Epithelial cell of esophagus (primary cell): ENCODE results near the gene VSTM2B.

Source experiments
- DNase-seq: peaks from one replicate; pipeline ENCODE4 v3.0.0; 2010; ENCODE audit warnings: low read depth
- H3K4me3 ChIP-seq: 2 replicates; pipeline ENCODE4 v1.5.1; 2011; ENCODE audit warnings: mild to moderate bottlenecking, low read length, control low read depth
- TF ChIP-seq, protein P1 (sequence below): IDR thresholded peaks from 2 replicates; pipeline ENCODE4 v1.5.1; 2011; ENCODE audit warnings: low read depth, mild to moderate bottlenecking, low read length, control low read depth, inconsistent platforms; ENCODE audit not compliant: insufficient read depth; ENCODE audit errors: missing control alignments

Gene VSTM2B

DNA sequence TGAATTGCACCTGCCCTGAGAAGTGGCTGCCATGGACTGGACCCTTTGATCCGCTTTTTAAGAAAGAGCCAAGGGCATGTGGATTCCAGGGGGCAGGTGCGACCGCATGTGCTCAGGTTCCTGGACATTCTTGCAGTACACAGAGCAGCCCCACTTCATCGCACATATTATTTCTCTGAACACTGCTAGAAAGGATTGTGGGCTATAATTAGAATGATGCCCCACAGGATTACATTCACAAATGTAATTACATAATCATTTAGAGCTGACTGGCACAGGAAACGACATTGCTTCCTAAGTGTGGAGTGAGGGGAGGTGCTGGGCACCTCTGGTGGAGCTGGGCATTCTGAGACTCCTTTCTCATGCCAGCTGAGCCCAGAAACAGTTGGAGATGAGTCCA lies 37.5 kb upstream of the VSTM2B start:
- DNase-seq: no peak
- no peak overlapping the region for H3K4me3 ChIP-seq
- TF ChIP-seq, protein P1, sequence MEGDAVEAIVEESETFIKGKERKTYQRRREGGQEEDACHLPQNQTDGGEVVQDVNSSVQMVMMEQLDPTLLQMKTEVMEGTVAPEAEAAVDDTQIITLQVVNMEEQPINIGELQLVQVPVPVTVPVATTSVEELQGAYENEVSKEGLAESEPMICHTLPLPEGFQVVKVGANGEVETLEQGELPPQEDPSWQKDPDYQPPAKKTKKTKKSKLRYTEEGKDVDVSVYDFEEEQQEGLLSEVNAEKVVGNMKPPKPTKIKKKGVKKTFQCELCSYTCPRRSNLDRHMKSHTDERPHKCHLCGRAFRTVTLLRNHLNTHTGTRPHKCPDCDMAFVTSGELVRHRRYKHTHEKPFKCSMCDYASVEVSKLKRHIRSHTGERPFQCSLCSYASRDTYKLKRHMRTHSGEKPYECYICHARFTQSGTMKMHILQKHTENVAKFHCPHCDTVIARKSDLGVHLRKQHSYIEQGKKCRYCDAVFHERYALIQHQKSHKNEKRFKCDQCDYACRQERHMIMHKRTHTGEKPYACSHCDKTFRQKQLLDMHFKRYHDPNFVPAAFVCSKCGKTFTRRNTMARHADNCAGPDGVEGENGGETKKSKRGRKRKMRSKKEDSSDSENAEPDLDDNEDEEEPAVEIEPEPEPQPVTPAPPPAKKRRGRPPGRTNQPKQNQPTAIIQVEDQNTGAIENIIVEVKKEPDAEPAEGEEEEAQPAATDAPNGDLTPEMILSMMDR: no peak

DNA sequence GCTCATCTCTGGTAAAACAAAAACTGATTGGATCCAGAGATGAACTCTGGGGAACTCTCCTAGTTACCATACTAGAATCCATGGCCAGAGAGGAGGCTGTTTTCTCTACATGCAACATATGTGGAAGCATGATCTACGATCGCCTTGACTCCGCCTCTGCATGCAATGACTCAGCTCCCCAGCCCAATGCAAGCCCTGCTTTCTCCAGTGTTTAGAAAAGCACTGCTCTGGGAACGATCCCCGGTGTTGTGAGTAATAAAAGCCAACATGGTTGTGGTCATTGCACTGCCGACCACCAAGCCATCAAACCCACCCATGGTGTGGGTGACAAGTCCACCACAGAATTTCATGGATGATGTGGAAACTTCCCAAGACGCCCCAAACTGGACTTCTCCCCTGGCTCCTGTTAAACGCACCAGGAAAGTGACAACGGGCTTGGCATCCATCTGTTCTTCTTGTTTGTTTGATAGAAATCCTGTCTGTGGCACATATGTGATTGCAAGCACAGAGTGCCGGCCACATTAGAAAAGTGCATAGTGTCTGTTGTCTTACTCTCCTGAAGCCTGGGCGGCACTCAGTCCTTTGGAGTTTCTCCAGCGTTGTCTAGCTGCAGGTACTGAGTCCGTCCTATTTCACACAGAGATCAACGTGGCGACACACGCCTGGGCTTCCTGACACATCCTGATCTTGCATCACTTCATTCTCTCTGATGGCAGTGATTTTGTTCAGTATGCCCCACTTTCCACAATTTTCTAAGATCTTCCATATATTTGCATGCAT lies 36.4 kb upstream of the VSTM2B start:
- H3K4me3 ChIP-seq: no peak overlapping the region
- TF ChIP-seq, protein P1: no peak
- no peak for DNase-seq

DNA sequence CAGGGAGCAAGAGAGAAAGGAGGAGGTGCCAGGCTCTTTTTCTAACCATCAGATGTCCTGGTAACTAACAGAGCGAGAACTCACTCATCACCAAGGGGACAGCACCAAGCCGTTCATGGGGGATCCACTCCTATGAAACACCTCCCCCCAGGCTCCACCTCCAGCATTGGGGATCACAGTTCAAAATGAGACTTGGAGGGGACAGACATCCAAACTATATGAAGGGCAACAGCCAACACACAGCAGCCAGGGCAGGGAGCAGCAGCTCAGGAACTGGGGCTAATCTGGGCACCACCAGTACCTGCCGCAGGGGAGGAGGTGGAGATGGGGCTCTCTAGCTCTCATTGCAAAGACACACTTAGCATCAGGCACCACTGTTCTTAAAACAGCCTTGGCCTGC lies 34.3 kb upstream of the VSTM2B start:
- TF ChIP-seq, protein P1: no peak
- no peak for DNase-seq
- H3K4me3 ChIP-seq: no peak overlapping the region

DNA sequence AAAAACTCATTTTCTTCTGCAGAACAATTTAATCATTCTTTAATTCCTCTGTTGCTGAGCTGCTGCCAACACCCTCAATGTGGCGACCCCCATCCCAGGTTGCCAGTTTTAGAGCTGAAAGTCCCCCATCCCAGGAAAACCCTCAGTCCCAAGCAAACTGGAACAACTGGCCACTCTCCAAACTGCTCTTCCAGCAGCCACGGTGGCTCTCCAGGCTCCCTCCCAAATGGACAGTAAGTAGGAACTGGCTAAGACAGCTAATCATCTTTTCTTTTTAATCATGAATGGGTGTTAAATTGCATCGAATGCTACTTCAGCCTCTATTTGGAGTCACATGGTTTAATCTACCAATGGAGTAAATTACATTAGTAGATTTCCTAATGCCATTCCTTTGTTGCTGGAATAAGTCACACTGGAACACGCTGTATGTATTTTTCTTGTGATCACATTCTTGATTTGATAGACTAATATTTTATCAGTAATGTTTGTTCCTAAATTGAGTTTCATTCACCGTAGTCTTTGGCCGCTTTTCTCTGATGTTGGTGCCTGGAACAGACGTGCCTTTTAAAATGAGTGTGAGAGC lies 33.7 kb upstream of the VSTM2B start:
- no peak overlapping the region for H3K4me3 ChIP-seq
- TF ChIP-seq, protein P1: no peak
- no peak for DNase-seq

DNA sequence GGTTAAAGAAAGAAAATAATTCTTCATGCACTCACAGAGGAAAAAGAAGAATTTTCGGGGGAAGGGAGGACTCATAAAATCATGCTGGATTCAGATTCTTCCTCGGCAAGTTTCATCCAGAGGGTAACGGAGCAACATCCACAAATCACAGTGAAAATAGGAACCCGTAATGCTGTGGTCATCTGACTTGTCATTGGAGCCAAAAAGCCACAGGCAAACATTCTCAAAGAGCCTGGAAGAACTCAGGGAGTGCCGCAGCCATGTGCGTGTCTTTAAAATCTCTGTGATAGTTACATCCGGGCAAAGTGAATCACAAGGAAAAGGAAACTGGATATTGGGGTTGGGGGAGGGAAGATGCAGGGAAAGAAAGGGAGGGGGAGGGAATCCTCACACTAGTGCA lies 33.0 kb upstream of the VSTM2B start:
- TF ChIP-seq, protein P1: no peak
- DNase-seq: no peak
- H3K4me3 ChIP-seq: no peak overlapping the region

DNA sequence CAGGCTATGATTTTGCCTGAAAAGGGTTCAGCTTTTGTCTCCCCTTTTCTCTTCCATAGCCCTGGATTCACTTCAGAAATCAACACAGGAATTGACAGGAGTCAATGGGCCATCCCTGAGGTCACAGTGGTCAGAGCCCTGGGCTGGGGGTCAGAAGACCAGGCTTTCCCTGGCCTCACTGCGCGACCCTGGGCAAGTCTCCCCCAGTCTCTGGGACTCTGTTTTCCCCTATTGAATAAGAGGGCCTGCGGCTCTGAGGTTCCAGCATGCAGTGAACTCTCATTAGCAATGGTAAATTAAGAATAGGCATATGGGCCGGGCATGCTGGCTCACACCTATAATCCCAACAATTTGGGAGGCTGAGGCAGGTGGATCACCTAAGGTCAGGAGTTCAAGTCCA lies 30.7 kb upstream of the VSTM2B start:
- H3K4me3 ChIP-seq: no peak overlapping the region
- DNase-seq: no peak
- TF ChIP-seq, protein P1: no peak
